ENCODE results near the gene TPH2.
A peak's percentile ranks its signal among the peaks of the same experiment; 100 is the strongest.

The TPH2 gene

GRCh38 chr12:71967211-71967610, 28.6 kb downstream of the TPH2 start:
- DNase-seq, result no peak

GRCh38 chr12:71969330-71969729, 30.7 kb downstream of the TPH2 start:
- no peak for DNase-seq

- no peak for DNase-seq
These were observed 31.4 kb downstream of the TPH2 start for GRCh38 chr12:71970031-71970430.

- DNase-seq, result no peak
These were observed 33.9 kb downstream of the TPH2 start for GRCh38 chr12:71972441-71973074.

- DNase-seq, result no peak
These were observed 35.0 kb downstream of the TPH2 start for GRCh38 chr12:71973687-71974086.

GRCh38 chr12:71980538-71980937, 41.9 kb downstream of the TPH2 start:
- no peak for DNase-seq

GRCh38 chr12:71981149-71981548, 42.5 kb downstream of the TPH2 start:
- no peak for DNase-seq

GRCh38 chr12:71994715-71995114, 56.1 kb downstream of the TPH2 start:
- no peak for DNase-seq

- DNase-seq, result no peak
These were observed 61.1 kb downstream of the TPH2 start for GRCh38 chr12:71999795-72000194.

GRCh38 chr12:72000969-72001648, 62.5 kb downstream of the TPH2 start:
- no peak for DNase-seq

- DNase-seq, result no peak
These were observed 68.1 kb downstream of the TPH2 start for GRCh38 chr12:72006766-72007165.

- no peak for DNase-seq
These were observed 71.7 kb downstream of the TPH2 start for GRCh38 chr12:72010356-72010755.

GRCh38 chr12:72011374-72011773, 72.7 kb downstream of the TPH2 start:
- no peak for DNase-seq

GRCh38 chr12:72012874-72013273, 74.2 kb downstream of the TPH2 start:
- DNase-seq, result no peak

GRCh38 chr12:72015895-72016294, 77.2 kb downstream of the TPH2 start:
- DNase-seq, result no peak

- peak; percentile 64 for DNase-seq
These were observed 78.5 kb downstream of the TPH2 start for GRCh38 chr12:72017054-72017651.

GRCh38 chr12:72018036-72018435, 79.4 kb downstream of the TPH2 start:
- DNase-seq, result no peak

GRCh38 chr12:72024613-72025012, 86.0 kb downstream of the TPH2 start:
- no peak for DNase-seq

GRCh38 chr12:72025524-72025923, 86.9 kb downstream of the TPH2 start:
- DNase-seq, result no peak

- DNase-seq, result no peak
These were observed 90.3 kb downstream of the TPH2 start for GRCh38 chr12:72028966-72029365.

GRCh38 chr12:72030277-72030676, 91.6 kb downstream of the TPH2 start:
- no peak for DNase-seq

- no peak for DNase-seq
These were observed 92.4 kb downstream of the TPH2 start for GRCh38 chr12:72031066-72031465.

- no peak for DNase-seq
These were observed 95.3 kb downstream of the TPH2 start for GRCh38 chr12:72033991-72034390.

- no peak for DNase-seq
These were observed 97.0 kb downstream of the TPH2 start for GRCh38 chr12:72035625-72036024.

GRCh38 chr12:72036393-72036792, 97.7 kb downstream of the TPH2 start:
- DNase-seq, result no peak

Data from stimulated activated CD4-positive, alpha-beta T cell treated with anti-CD3 and anti-CD28 coated beads, Interleukin-4, amount 100 ng/mL, for 24 hours (primary cell).